Natural killer cell treated with Interleukin-12 subunit alpha and Interleukin-12 subunit beta and Interleukin-15 and Interleukin-18, amount 100 ng/mL, for 72 hours (primary cell): Measurements from ENCODE around the gene CDRT15L2. TPM values are rescaled to one million over a fixed set of nuclear protein-coding genes. Genes with fewer than 3 reads are reported as not detected.
"Not testable (repeated sequence)": the region's sequence is repeated elsewhere in the genome, so short reads cannot be mapped to it uniquely, and the experiment has no call there.

ENCODE experiments used
- ATAC-seq, 2 donors: fragments of 150-1000 bp; cut with Tn5 transposase in 1 of 2; sonication (Bioruptor Pico), chemical (Tn5 transposase) in 1 of 2; 2 replicates each; pipeline ENCODE4 v1.10.0; 2021
- DNase-seq: peaks from one replicate; pipeline ENCODE4 v3.0.0; 2022; ENCODE audit warnings: low spot score
- H3K27ac Mint-ChIP-seq, 2 donors: 1 replicate in 1 of 2; 2 replicates in 1 of 2; pipeline ENCODE4 v1.8.0; 2022; ENCODE audit warnings: mixed read lengths in 2 of 2, mild to moderate bottlenecking in 1 of 2, moderate library complexity in 1 of 2
- H3K27me3 Mint-ChIP-seq, 2 donors: 1 replicate in 1 of 2; 2 replicates in 1 of 2; pipeline ENCODE4 v1.8.0; 2022; ENCODE audit warnings: mixed read lengths in 2 of 2
- H3K36me3 Mint-ChIP-seq: one replicate; pipeline ENCODE4 v1.8.0; 2022; ENCODE audit warnings: mixed read lengths
- H3K4me1 Mint-ChIP-seq, 2 donors: 1 replicate in 1 of 2; 2 replicates in 1 of 2; pipeline ENCODE4 v1.8.0; 2022; ENCODE audit warnings: low read depth in 2 of 2, mixed read lengths in 2 of 2, mild to moderate bottlenecking in 1 of 2
- H3K4me3 Mint-ChIP-seq: one replicate; pipeline ENCODE4 v1.8.0; 2022; ENCODE audit warnings: mixed read lengths
- H3K9me3 Mint-ChIP-seq: 2 replicates; pipeline ENCODE4 v1.8.0; 2022; ENCODE audit warnings: mixed read lengths
- total RNA-seq, 2 donors: library from RNA; stranded (reverse); gene quantifications; one replicate each; pipeline ENCODE4 v1.2.3, GENCODE V29; 2022

CDRT15L2 gene
- total RNA-seq, 2 donors from 2014 or later: not detected

DNA sequence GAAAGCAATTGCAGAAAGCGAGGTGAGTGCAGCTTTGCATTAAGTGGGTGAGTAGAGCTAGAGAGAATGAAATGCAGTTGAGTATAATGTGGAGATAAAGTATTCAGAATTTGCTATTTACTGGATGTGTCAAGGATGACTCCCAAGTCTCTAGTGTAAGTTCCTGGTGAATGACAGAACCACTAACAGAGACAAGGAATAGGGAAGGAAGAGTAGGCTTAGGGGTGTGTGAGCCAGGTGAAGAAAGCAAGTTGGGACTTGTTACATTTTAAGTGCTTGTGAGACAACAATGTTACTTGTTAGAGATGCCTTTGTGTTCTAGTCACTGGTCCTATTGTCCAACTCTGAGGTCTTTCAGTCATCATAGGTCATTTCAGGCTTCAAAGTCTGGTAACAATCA is 26.0 kb downstream of the CDRT15L2 start:
- ATAC-seq, H3K27me3 Mint-ChIP-seq, H3K9me3 Mint-ChIP-seq, H3K36me3 Mint-ChIP-seq, H3K4me3 Mint-ChIP-seq, H3K27ac Mint-ChIP-seq, H3K4me1 Mint-ChIP-seq, DNase-seq: not testable (repeated sequence)

DNA sequence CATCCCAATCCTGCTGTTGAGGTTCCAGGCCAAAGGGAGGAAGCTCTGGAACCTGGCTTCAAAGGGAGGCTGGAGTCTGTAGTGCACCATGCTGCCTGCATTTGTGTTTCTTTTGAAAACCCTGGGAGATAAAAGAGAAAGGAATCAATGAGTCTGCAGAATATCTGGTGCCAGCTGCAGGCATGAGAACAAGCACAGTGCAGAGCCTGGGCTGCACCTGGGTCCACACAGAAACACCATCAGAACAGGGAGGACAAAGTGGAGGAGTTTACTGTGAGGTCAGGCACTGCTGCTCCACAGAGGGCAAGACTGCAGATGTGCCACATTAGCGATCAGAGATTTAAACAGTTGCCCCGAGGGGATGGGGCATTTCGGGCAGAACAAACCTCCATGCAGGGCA is 30.0 kb downstream of the CDRT15L2 start:
- DNase-seq, H3K4me3 Mint-ChIP-seq, H3K9me3 Mint-ChIP-seq, ATAC-seq, H3K36me3 Mint-ChIP-seq, H3K27me3 Mint-ChIP-seq, H3K27ac Mint-ChIP-seq, H3K4me1 Mint-ChIP-seq: not testable (repeated sequence)

DNA sequence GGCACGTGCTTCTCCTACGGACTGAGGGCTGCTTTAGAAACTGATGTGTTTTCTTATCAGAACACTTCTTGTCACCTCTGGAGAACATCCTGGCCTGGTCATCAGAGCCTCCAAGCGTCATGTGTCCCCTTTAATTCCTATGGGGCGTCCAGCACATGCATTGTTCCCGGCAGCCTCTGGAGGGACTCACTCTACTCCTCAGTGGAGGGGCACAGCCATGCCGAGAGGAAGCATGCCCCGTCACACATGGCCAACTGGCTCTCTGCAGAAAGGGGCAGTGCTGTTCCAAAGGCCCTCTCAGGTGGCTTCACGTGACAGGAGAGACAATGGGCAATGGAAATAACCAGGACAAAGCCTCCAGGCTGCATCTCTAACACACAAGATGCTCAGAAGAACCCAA is 31.8 kb downstream of the CDRT15L2 start:
- DNase-seq (no peak), ATAC-seq (no peak)
- H3K4me3 Mint-ChIP-seq: no peak overlapping the region
- no peaks in the 10 kb centered on the region for H3K27me3 Mint-ChIP-seq
- no peaks in the 10 kb centered on the region for H3K36me3 Mint-ChIP-seq
- H3K9me3 Mint-ChIP-seq: no peaks in the 10 kb centered on the region
- no peaks in the 10 kb centered on the region for H3K4me1 Mint-ChIP-seq
- no peak overlapping the region for H3K27ac Mint-ChIP-seq

DNA sequence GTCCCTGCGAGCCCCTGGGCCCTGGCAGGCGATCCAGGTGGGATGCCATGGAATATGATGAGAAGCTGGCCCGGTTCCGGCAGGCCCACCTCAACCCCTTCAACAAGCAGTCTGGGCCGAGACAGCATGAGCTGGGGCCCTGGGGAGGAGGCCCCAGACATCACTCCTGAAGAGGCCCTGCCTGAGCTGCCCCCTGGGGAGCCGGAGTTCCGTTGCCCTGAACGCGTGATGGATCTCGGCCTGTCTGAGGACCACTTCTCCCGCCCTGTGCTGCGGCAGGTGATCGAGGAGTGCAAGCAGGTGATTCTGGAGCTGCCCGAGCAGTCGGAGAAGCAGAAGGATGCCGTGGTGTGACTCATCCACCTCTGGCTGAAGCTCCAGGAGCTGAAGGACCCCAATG is 33.1 kb downstream of the CDRT15L2 start:
- ATAC-seq (no peak), DNase-seq (no peak)
- Mint-ChIP-seq H3K4me1 (no peaks in the 10 kb centered on the region), H3K9me3 (no peaks in the 10 kb centered on the region), H3K27ac (no peak overlapping the region), H3K27me3 (no peaks in the 10 kb centered on the region), H3K36me3 (no peaks in the 10 kb centered on the region), H3K4me3 (no peak overlapping the region)

DNA sequence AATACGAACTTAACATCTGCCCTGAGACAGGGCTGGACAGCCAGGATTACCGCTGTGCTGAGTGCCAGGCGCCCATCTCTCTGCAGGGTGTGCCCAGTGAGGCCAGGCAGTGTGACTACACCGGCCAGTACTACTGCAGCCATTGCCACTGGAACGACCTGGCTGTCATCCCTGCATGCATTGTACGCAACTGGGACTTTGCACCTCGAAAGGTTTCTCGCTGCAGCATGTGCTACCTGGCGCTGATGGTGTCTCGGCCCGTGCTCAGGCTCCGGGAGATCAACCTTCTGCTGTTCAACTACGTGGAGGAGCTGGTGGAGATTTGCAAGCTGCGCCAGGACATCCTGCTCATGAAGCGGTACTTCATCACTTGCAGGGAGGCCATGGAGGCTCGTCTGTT is 33.7 kb downstream of the CDRT15L2 start:
- Mint-ChIP-seq H3K4me1 (no peaks in the 10 kb centered on the region), H3K36me3 (no peaks in the 10 kb centered on the region), H3K27me3 (no peaks in the 10 kb centered on the region), H3K27ac (no peak overlapping the region), H3K9me3 (no peaks in the 10 kb centered on the region), H3K4me3 (no peak overlapping the region)
- no peak for DNase-seq
- ATAC-seq: no peak

DNA sequence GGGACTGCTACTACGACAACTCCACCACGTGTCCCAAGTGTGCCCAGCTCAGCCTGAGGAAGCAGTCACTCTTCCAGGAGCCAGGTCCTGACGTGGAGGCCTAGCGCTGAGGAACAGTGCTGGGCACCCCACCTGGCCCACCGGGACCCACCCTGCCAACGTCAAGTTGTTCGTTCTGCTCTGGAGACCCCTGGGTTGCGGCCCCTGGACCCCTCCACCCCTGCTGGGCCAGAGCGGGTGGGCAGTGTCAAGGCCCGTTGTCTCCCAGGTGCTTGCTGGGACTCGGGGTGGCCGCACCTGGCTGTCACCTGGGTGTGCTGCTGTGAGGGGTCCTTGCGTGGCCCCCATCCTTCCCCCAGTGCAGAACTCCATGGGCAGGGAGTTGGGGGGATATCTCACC is 34.4 kb downstream of the CDRT15L2 start:
- no peaks in the 10 kb centered on the region for H3K27me3 Mint-ChIP-seq
- no peak overlapping the region for H3K4me3 Mint-ChIP-seq
- no peaks in the 10 kb centered on the region for H3K9me3 Mint-ChIP-seq
- ATAC-seq (no peak), DNase-seq (no peak)
- no peaks in the 10 kb centered on the region for H3K4me1 Mint-ChIP-seq
- H3K36me3 Mint-ChIP-seq: no peaks in the 10 kb centered on the region
- no peak overlapping the region for H3K27ac Mint-ChIP-seq

DNA sequence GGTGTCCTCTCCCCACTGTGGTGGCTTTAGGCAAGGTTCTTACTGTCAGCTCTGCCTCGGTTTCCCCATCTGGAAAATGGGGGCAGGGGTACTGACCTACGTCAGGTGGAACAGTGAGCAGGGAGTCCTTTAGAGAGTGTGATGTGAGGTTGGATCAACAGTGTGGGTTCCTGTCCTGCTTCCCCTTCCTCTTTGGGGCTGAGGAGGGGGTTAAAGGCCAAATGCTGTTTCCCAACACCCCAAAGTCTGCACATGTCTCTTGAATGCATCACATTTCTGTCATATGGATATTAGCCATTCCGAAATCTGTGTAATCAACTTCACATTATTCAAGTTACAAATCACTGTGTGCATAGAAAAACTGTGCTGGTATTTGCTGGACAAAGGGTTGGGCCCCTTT is 35.9 kb downstream of the CDRT15L2 start:
- H3K4me3 Mint-ChIP-seq, H3K27me3 Mint-ChIP-seq, H3K27ac Mint-ChIP-seq, H3K36me3 Mint-ChIP-seq, DNase-seq, ATAC-seq, H3K4me1 Mint-ChIP-seq, H3K9me3 Mint-ChIP-seq: not testable (repeated sequence)

Other genes with a start within 250 kb of the CDRT15L2 start
- not detected for gene LGALS9B, start 112.2 kb upstream of the CDRT15L2 start, total RNA-seq